ENCODE data around the gene CUL2.
A peak's percentile ranks its signal among the peaks of the same experiment; 100 is the strongest.
"Not testable (repeated sequence)": the region's sequence is repeated elsewhere in the genome, so short reads cannot be mapped to it uniquely, and the experiment has no call there.

CUL2 gene

DNA sequence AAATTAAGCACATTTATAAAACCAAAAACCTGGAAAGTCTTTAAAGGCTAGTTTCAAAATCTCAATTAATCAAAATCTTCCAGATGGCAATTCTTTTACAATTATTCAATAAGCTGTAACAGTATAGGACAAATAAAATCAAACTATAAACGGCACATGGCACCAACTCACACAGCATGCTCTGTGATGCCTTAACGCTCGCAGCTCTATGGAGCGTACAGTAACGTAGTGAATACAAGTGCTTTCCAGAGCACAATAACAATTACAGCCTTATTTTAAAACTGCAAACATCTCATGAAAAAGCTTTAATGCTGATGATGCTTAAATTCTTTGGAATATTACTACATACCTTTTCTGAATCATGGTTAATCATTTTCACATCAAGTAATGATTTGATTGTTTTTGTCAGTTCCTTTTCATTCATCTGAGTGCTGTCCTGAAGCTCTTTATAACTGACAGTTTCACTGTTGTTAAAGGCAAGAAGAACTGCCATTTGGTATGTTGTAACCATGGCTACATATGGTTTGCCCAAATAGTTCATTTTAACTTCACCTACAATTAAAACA lies 74.2 kb downstream of the CUL2 start:
- no peak for DNase-seq

DNA sequence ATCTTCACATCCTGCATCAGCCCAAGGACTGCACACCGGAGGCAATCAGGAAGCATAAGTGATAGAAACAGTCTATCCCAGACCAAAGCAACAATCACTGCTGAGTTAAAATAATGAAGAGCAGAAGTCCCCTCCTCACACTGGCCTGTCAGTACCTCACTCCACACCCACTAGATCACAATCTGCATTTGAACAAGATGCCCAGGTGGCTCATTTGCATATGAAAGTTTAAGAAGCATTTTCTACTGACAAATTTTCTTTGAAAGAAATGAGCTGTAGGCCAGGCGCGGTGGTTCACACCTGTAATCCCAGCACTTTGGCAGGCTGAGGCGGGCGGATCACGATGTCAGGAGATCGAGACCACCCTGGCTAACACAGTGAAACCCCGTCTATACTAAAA lies 77.4 kb downstream of the CUL2 start:
- DNase-seq = no peak

DNA sequence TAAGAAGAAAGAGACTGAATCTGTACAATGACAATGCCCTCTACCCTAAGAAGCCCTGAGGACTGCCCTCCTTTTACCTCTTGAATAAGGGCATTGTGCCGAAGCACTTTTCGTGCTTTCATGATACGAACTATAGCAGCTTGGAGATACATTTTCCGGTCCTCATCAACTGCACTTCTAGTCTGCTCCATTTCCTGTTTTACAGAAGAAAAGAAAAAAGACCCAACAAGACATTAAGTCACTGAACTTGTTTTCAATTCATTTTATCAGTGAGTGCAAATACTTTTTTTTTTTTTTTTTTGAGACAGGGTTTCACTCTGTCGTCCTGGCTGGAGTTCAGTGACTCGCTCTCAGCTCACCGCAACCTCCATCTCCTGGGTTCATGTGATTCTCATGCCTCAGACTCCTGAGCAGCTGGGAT lies 78.4 kb downstream of the CUL2 start:
- no peak for DNase-seq

DNA sequence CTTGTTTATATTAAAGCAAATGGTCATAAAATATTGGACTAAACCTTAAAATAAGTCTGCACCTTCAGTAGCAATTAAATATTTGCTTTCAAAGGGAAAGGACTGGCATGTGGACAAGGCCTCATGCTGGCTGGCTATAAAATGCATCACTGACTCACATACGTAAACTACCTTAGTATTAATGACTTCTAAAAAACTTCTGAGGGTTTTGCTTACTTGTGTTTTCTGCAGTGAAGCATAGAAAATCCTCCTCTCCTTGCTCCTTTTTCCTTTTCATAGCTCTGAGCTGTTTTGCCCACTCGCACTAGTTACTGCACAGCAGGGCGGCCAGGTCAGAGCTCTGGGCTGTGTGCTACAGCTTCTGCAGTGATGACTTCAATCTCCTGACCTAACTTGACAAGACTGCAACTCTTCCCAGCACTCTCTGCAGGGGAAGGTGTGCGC lies 82.3 kb downstream of the CUL2 start:
- peak; percentile 2 for DNase-seq

DNA sequence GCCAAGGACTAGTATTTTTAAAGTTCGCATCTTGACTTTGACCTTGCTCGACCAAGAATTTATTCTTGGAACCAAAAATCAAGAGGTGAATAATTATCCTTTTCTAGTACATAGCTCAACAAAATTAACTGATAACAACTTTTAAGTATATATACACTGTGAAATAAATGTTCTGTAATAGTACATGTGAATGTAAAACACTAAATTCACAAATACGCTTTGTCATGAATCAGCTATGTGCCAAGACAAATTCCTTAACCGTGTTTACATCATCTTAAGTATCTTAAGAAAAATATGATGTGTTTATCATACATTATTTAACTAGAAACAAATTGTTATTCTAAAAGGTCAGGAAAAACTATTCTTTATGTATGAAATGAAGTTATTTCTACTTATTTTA lies 83.3 kb downstream of the CUL2 start:
- no peak for DNase-seq

GRCh38 chr10:35005868-35006267 lies 84.3 kb downstream of the CUL2 start:
- no peak for DNase-seq

DNA sequence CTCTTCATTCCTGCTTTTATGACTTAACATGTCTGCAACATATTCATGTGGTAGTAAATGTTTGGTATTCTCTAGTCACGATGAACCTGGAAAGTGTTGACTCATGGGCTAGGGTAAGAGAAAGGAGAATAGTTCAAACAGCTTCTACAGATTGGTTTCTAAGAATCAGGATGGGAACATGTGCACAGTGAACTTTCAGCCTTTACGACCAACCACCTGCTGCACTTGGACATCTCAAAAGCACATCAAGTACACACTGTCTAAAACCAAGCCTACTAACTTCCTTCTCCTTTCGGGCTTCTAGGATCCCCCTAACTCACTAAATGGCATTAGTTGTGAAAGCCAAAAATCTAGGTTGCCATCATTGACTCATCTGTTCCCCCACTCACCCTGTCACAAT lies 85.5 kb downstream of the CUL2 start:
- DNase-seq = no peak

GRCh38 chr10:35003906-35004305 lies 86.2 kb downstream of the CUL2 start:
- no peak for DNase-seq

DNA sequence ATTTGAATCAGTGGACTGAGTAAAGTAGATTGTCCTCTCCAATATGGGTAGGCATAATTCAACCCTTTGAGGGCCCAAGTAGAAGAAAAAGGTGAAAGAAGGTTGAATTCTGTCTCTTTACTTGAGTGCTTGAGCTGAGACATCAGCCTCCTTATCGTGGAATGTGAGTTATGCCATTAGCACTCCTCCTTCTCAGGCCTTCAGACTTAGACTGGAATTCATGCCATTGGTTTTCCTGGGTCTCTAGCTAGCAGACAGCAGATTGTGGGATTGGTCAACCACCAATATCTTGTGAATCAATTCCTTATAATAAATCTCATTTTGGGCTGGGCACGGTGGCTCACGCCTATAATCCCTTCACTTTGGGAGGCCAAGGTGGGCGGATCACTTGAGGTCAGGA lies 89.2 kb downstream of the CUL2 start:
- DNase-seq = no peak

DNA sequence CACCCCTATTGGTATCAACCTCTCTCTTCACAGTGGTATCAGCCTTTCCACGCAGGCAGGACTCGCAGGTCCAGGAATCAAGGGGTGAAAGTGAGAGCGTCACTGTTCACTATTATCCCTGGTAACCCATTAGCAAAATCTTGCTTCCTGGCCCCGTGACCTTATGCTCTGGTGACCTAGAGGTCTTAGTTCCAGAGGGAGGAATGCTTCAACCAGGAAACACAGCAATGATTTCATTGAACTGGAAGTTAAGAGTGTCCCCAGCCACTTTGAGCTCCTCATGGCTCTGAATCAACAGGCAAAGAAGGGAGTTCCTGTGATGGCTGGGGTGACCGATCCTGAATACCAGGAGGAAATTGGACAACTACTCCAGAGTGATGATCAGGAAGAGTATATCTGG lies 90.6 kb downstream of the CUL2 start:
- DNase-seq = no peak

GRCh38 chr10:34998940-34999339 lies 91.2 kb downstream of the CUL2 start:
- no peak for DNase-seq

DNA sequence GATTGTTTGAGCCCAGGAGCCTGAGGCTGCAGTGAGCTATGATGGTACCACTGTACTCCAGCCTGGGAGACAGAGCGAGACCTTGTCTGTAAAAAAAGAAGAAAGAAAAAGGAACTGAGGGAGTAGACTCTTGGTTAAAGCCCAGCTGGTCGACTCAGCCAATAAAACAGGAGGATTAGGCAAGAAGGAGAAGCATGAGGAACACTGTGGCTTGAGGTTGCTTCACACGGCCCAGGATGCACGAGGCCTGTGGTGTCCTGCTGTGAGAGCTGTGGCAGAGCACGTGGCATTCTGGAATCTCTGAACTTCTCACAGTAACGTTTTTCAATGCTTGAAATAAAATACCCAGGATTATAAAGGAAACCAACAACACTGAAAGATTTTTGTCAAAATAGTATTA lies 93.3 kb downstream of the CUL2 start:
- DNase-seq = no peak

DNA sequence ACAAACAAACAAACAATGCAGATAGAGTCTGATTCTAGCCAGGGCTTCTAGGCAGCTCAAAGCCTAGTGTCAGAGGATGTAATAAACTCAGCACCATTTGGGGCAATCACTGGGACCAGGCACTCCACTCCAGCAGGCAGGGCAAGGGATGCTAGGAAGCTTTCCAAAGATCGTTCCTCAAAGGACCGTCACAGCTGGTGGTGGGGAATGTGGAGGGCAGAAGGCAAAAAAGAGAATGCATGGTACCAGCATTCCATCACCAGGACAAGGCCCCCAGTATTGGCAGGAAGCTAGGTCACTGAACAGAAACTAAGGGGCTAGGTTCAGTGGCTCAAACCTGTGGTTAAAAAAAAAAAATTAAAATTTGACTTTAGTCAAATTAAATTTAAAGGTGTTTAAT lies 94.2 kb downstream of the CUL2 start:
- no peak for DNase-seq

DNA sequence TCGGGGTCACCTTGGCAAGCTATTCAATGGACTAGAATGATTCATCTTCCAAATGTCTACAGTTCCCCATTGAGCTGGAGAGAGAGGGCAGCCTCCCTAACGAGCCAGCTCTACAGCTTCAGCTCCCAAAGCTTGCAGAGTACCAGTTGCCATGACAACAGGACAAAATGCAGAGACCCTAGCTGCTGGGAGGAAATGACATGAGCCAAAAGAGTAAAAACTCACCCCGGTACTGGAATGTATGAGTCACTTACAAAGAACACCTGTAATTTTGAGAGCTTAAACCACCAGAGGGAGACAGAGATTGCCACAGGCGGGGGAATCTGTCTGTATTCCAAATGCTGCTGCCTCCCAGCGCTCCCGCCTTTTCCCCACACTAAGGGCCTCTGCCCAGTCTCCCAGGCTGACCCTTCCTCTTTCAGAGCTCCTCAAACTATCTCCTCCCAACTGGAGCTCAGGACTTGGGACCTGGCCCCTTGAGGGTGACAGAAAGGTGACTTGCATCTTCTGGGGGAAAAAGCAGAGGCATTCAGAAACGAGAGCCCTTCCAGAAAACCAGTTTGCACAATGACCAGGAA lies 95.5 kb downstream of the CUL2 start:
- no peak for DNase-seq

DNA sequence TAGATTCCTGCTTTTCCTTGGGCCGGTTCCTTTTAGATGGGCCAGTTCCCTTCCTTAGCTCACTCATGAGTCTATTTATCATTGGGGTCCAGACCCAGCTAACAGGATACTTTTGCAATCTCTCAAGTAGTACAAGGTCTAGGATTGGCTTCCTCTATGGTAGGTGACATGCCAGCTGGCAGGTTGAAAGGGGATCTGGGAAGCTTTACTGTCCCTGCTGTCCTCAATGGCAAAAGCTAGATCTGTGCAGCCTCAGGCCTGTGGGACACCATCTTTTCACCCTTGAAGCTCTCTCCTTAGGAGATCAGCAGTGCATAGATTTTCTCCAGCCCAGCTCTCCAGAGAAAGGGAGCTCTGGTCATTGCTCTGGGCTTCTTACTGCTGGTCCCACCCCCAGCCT lies 96.4 kb downstream of the CUL2 start:
- DNase-seq = no peak

DNA sequence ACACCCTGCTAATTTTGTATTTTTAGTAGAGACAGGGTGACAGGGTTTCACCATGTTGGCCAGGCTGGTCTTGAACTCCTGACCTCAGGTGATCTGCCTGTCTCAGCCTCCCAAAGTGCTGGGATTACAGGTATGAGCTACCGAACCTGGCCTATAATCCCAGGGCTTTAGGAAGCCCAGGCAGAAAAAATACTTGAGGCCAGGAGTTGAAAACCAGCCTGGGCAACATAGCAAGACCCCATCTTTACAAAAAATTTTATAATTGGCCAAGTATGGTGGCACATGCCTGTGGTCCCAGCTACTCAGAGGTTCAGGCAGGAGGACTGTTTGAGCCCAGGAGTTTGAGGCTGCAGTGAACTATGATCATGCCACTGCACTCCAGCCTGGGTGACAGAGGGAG lies 99.0 kb downstream of the CUL2 start:
- not testable (repeated sequence) for DNase-seq

- DNase-seq = no peak
Observed at GRCh38 chr10:34988397-34989067, 101.6 kb downstream of the CUL2 start.

- no peak for DNase-seq
Observed at GRCh38 chr10:34985823-34986222, 104.3 kb downstream of the CUL2 start.

DNA sequence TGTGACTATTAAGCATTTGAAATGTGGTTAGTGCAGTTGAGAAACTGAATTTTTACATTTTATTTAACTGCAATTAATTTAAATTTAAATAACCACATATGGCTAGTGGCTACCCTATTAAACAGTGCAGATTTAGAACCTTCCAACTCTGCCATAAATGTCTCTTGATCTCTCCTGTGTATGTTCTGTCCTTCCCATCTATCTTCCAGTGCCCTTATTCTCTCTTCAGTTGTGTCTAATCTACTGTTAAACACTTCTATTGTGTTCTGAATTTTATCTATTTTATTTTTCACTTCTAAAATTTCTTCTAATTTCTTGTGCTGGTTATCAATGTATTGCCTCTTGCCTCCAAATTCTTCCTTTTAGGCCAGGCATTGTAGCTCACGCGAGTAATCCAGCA lies 105.0 kb downstream of the CUL2 start:
- no peak for DNase-seq

- DNase-seq = no peak
Observed at GRCh38 chr10:34981844-34982243, 108.3 kb downstream of the CUL2 start.

DNA sequence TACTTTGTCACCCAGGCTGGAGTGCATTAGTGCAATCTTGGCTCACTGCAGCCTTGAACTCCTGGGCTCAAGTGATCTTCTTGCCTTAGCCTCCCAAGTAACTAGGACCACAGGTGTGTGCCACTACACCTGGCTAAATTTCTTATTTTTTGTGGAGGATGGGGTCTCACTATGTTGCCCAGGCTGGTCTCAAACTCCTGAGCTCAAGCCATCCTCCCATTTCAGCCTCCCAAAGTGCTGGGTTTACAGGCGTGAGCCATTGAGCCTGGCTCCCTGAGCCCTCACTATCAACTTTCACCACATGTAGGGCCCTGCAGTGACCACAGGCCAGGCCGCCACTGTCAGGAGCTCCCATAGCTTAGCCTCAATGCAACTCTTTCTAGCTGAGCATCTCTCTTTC lies 110.2 kb downstream of the CUL2 start:
- DNase-seq = no peak

DNA sequence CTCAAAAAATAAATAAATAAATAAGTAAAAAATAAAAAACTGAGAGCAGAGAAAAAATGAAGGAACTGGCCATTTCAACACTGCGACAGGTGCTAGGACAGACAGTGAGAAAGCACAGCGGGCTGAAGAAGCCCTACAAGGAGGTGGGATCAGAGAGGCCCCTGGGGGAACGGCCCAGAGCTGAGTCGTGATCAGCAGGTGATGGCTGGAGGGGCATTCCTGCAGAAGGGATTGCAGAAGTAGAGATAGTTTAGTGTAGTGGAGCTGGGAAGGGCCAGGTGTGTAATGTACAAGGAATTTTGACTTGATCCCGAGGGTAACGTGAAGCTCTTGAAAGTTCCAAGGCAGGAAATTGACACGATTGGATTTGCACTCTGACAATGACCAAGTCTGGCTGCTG lies 112.1 kb downstream of the CUL2 start:
- DNase-seq = no peak

- not testable (repeated sequence) for DNase-seq
Observed at GRCh38 chr10:34976380-34976910, 113.7 kb downstream of the CUL2 start.

DNA sequence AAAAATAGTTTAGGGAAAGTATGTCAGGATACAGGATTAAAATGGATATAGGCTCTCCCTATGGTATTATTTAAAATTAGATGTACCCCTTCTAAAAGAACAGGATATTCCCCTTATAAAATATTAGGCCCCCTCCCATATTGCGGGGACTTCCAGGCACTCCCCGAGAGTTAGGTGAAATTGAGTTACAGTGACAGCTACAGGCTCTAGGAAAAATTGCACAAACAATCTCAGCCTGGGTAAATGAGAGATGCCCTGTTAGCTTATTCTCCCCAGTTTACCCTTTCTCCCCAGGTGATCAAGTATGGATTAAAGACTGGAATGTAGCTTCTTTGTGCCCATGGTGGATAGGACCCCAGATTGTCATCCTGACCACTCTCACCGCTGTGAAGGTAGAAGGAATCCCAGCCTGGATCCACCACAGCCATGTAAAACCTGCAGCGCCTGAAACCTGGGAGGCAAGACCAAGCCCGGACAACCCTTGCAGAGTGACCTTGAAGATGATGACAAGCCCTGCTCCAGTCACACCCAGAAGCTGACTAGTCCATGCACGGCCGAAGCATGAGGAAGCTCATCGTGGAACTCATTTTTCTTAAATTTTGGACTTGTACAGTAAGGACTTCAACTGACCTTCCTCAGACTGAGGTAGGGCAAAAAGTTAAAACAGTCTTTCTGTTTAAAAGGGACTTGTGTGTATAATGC lies 115.6 kb downstream of the CUL2 start:
- DNase-seq = not testable (repeated sequence)
